WTC11 (cell line): Measurements from ENCODE around the gene CHRNG. TPM values are rescaled to one million over a fixed set of nuclear protein-coding genes. Genes with fewer than 3 reads are reported as not detected.

Experiments
- ATAC-seq: fragments of 200-7000 bp; cut with Tn5 transposase; 2 replicates; pipeline ENCODE4 v1.10.0; 2021; ENCODE audit warnings: mild to moderate bottlenecking, moderate library complexity
- CTCF ChIA-PET: fragments of 300-600 bp; sonication (Branson Sonifier 250); formaldehyde crosslinking; loops from one replicate; lab custom pipeline; 2021; ENCODE audit warnings: antibody characterized with exemption; lab: Charles Lee
- POLR2A ChIA-PET: fragments of 350-600 bp; sonication (Branson Sonifier 250); formaldehyde crosslinking; loops from one replicate; lab custom pipeline; 2021; ENCODE audit warnings: antibody characterized with exemption; lab: Charles Lee
- DNase-seq: peaks from one replicate; pipeline ENCODE4 v3.0.0; 2021; ENCODE audit warnings: low spot score
- H3K27ac Mint-ChIP-seq: 2 replicates; pipeline ENCODE4 v1.8.0; 2021; ENCODE audit warnings: mixed read lengths
- H3K27me3 Mint-ChIP-seq: 2 replicates; pipeline ENCODE4 v1.8.0; 2021; ENCODE audit warnings: low read depth, mild to moderate bottlenecking, moderate library complexity, mixed read lengths
- H3K36me3 Mint-ChIP-seq: 2 replicates; pipeline ENCODE4 v1.8.0; 2021; ENCODE audit warnings: mixed read lengths
- H3K4me1 Mint-ChIP-seq: 2 replicates; pipeline ENCODE4 v1.8.0; 2022; ENCODE audit warnings: mixed read lengths
- H3K4me3 Mint-ChIP-seq: 2 replicates; pipeline ENCODE4 v1.8.0; 2021; ENCODE audit warnings: mild to moderate bottlenecking, moderate library complexity, mixed read lengths
- H3K9me3 Mint-ChIP-seq: 2 replicates; pipeline ENCODE4 v1.8.0; 2021; ENCODE audit warnings: mixed read lengths
- ATF1 ChIP-seq: sonication (generic); formaldehyde crosslinking; IDR thresholded peaks from 2 replicates; pipeline ENCODE4 v1.8.1; 2023; ENCODE audit warnings: mild to moderate bottlenecking, moderate library complexity, missing genetic modification reagents
- CTCF ChIP-seq: fragments of 200-600 bp; IDR thresholded peaks from 2 replicates; pipeline ENCODE4 v1.8.0; 2022; ENCODE audit warnings: antibody characterized with exemption
- ERG ChIP-seq: fragments of 250-450 bp; sonication (Bioruptor Pico); IDR thresholded peaks from 2 replicates; pipeline ENCODE4 v1.8.0; 2021; ENCODE audit warnings: mild to moderate bottlenecking
- GRHL2 ChIP-seq: fragments of 250-450 bp; sonication (Bioruptor Pico); IDR thresholded peaks from 2 replicates; pipeline ENCODE4 v1.8.0; 2022; ENCODE audit warnings: mild to moderate bottlenecking, moderate library complexity; ENCODE audit not compliant: insufficient replicate concordance, severe bottlenecking
- IRF1 ChIP-seq: sonication (generic); formaldehyde crosslinking; IDR thresholded peaks from 2 replicates; pipeline ENCODE4 v1.8.0; 2023; ENCODE audit warnings: missing genetic modification reagents
- JAZF1 ChIP-seq: fragments of 250-450 bp; sonication (Bioruptor Pico); IDR thresholded peaks from 2 replicates; pipeline ENCODE4 v1.9.0; 2021; ENCODE audit warnings: moderate library complexity, mild to moderate bottlenecking, inconsistent platforms
- JUN ChIP-seq: sonication (generic); formaldehyde crosslinking; IDR thresholded peaks from 2 replicates; pipeline ENCODE4 v1.8.0; 2023; ENCODE audit warnings: mild to moderate bottlenecking, missing genetic modification reagents
- KAT7 ChIP-seq: sonication (generic); formaldehyde crosslinking; IDR thresholded peaks from 2 replicates; pipeline ENCODE4 v1.8.1; 2023; ENCODE audit warnings: missing genetic modification reagents, mild to moderate bottlenecking, borderline replicate concordance
- MAX ChIP-seq: sonication (generic); formaldehyde crosslinking; IDR thresholded peaks from 2 replicates; pipeline ENCODE4 v1.8.0; 2022; ENCODE audit warnings: mild to moderate bottlenecking, missing genetic modification reagents
- MXD4 ChIP-seq: fragments of 250-450 bp; sonication (Bioruptor Pico); IDR thresholded peaks from 2 replicates; pipeline ENCODE4 v1.8.0; 2021; ENCODE audit warnings: mild to moderate bottlenecking, moderate library complexity, borderline replicate concordance
- NFATC4 ChIP-seq: fragments of 250-450 bp; sonication (Bioruptor Pico); IDR thresholded peaks from 2 replicates; pipeline ENCODE4 v1.9.0; 2021; ENCODE audit warnings: mild to moderate bottlenecking
- NR1H2 ChIP-seq: sonication (generic); formaldehyde crosslinking; IDR thresholded peaks from 2 replicates; pipeline ENCODE4 v1.9.0; 2021; ENCODE audit warnings: mild to moderate bottlenecking, moderate library complexity, missing genetic modification reagents
- PRRX2 ChIP-seq: fragments of 250-450 bp; sonication (Bioruptor Pico); IDR thresholded peaks from 2 replicates; pipeline ENCODE4 v1.8.0; 2021; ENCODE audit warnings: mild to moderate bottlenecking
- SMAD3 ChIP-seq: sonication (generic); formaldehyde crosslinking; IDR thresholded peaks from 2 replicates; pipeline ENCODE4 v1.8.0; 2022; ENCODE audit warnings: missing genetic modification reagents, mild to moderate bottlenecking, borderline replicate concordance
- SOX15 ChIP-seq: fragments of 250-450 bp; sonication (Bioruptor Pico); IDR thresholded peaks from 2 replicates; pipeline ENCODE4 v1.9.0; 2021; ENCODE audit warnings: mild to moderate bottlenecking
- SP1 ChIP-seq: sonication (generic); formaldehyde crosslinking; conservative IDR thresholded peaks from 2 replicates; pipeline ENCODE4 v1.8.1; 2022; ENCODE audit warnings: missing genetic modification reagents
- STAT6 ChIP-seq: sonication (generic); formaldehyde crosslinking; conservative IDR thresholded peaks from 2 replicates; pipeline ENCODE4 v1.8.1; 2023; ENCODE audit warnings: mild to moderate bottlenecking, low read depth, missing genetic modification reagents, moderate library complexity
- ZNF219 ChIP-seq: sonication (generic); formaldehyde crosslinking; IDR thresholded peaks from 2 replicates; pipeline ENCODE4 v1.8.0; 2023; ENCODE audit warnings: missing genetic modification reagents, mild to moderate bottlenecking, borderline replicate concordance
- ZNF232 ChIP-seq: sonication (generic); formaldehyde crosslinking; IDR thresholded peaks from 2 replicates; pipeline ENCODE4 v1.8.0; 2022; ENCODE audit warnings: mild to moderate bottlenecking, missing genetic modification reagents
- ZNF317 ChIP-seq: sonication (generic); formaldehyde crosslinking; IDR thresholded peaks from 2 replicates; pipeline ENCODE4 v1.8.1; 2023; ENCODE audit warnings: low read depth, mild to moderate bottlenecking, moderate library complexity, missing genetic modification reagents, borderline replicate concordance
- ZSCAN18 ChIP-seq: fragments of 250-450 bp; sonication (Bioruptor Pico); IDR thresholded peaks from 2 replicates; pipeline ENCODE4 v2.1.2; 2022; ENCODE audit warnings: mild to moderate bottlenecking, moderate library complexity
- total RNA-seq: library from RNA; stranded (reverse); gene quantifications from 3 replicates; pipeline ENCODE4 v1.2.3, GENCODE V29; 2021
- TF ChIP-seq, protein P1 (sequence below): fragments of 250-450 bp; sonication (Bioruptor Pico); IDR thresholded peaks from 2 replicates; pipeline ENCODE4 v1.9.0; 2021; ENCODE audit warnings: moderate library complexity, mild to moderate bottlenecking, inconsistent platforms, borderline replicate concordance
- TF ChIP-seq, protein P2 (sequence below): sonication (generic); formaldehyde crosslinking; IDR thresholded peaks from 2 replicates; pipeline ENCODE4 v1.8.1; 2022; ENCODE audit warnings: mild to moderate bottlenecking, moderate library complexity, missing genetic modification reagents
- TF ChIP-seq, protein P3 (sequence below): sonication (generic); formaldehyde crosslinking; IDR thresholded peaks from 2 replicates; pipeline ENCODE4 v1.8.1; 2023; ENCODE audit warnings: mild to moderate bottlenecking, moderate library complexity, missing genetic modification reagents

Gene CHRNG
- total RNA-seq, 1 experiment from 2014 or later: 0.20 TPM

DNA sequence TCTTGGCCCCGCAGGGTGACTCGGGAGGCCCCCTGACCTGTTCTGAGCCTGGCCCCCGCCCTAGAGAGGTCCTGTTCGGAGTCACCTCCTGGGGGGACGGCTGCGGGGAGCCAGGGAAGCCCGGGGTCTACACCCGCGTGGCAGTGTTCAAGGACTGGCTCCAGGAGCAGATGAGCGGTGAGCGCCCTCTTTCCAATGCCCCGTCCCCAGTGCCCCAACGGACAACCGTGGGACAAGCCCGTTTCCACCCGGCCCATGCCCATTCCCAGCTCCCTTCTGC, 16.1 kb upstream of the CHRNG start (continued):
- TF ChIP-seq, protein P1, sequence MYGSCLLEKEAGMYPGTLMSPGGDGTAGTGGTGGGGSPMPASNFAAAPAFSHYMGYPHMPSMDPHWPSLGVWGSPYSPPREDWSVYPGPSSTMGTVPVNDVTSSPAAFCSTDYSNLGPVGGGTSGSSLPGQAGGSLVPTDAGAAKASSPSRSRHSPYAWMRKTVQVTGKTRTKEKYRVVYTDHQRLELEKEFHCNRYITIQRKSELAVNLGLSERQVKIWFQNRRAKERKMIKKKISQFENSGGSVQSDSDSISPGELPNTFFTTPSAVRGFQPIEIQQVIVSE (CRISPR knock-in tag): no peak
- TF ChIP-seq NFATC4 (CRISPR knock-in tag): no peak
- TF ChIP-seq MXD4: no peak
- no peak for TF ChIP-seq SP1
- no peak for TF ChIP-seq KAT7 (CRISPR knock-in tag)
- TF ChIP-seq ZNF317: no peak

GRCh38 chr2:232523682-232524597, 15.6 kb upstream of the CHRNG start:
- ChIA-PET CTCF (interaction anchor here (0.6 to 6.5 kb wide), 41 partner anchors 9 to 847 kb away, joined by 3 to 104 read pairs (median 4); partner anchors contain the start of genes ALPG, CHRNG, ECEL1 and EIF4E2), POLR2A (interaction anchor here (1.7 kb wide), 1 partner anchor 22 kb away, joined by 4 read pairs; no protein-coding TSS in a partner anchor)
- Mint-ChIP-seq H3K4me3 (peak overlapping the region; percentile 52), H3K9me3 (no peaks in the 10 kb centered on the region), H3K27me3 (peaks cover 52% of the 10 kb centered on the region), H3K36me3 (no peaks in the 10 kb centered on the region), H3K27ac (no peak overlapping the region), H3K4me1 (peaks cover 6% of the 10 kb centered on the region; the same call in 1 of the 2 replicates)
- ATAC-seq (peak; percentile 83), DNase-seq (peak; percentile 84)
- TF ChIP-seq ZNF219 (no peak), GRHL2 (CRISPR knock-in tag) (no peak), ZNF317 (no peak), ZSCAN18 (CRISPR knock-in tag) (no peak), IRF1 (no peak), JAZF1 (CRISPR knock-in tag) (no peak), ATF1 (CRISPR knock-in tag) (no peak), NR1H2 (no peak), ZNF232 (CRISPR knock-in tag) (no peak), STAT6 (CRISPR knock-in tag) (no peak), ERG (CRISPR knock-in tag) (no peak), CTCF (no peak), PRRX2 (CRISPR knock-in tag) (no peak), MAX (CRISPR knock-in tag) (0 out of 2 replicates have a peak, but pooled peaks have one; percentile 40), JUN (CRISPR knock-in tag) (no peak), SMAD3 (CRISPR knock-in tag) (no peak), SOX15 (no peak)
- TF ChIP-seq, protein P2, sequence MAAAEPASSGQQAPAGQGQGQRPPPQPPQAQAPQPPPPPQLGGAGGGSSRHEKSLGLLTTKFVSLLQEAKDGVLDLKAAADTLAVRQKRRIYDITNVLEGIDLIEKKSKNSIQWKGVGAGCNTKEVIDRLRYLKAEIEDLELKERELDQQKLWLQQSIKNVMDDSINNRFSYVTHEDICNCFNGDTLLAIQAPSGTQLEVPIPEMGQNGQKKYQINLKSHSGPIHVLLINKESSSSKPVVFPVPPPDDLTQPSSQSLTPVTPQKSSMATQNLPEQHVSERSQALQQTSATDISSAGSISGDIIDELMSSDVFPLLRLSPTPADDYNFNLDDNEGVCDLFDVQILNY (CRISPR knock-in tag): no peak
- TF ChIP-seq, protein P3, sequence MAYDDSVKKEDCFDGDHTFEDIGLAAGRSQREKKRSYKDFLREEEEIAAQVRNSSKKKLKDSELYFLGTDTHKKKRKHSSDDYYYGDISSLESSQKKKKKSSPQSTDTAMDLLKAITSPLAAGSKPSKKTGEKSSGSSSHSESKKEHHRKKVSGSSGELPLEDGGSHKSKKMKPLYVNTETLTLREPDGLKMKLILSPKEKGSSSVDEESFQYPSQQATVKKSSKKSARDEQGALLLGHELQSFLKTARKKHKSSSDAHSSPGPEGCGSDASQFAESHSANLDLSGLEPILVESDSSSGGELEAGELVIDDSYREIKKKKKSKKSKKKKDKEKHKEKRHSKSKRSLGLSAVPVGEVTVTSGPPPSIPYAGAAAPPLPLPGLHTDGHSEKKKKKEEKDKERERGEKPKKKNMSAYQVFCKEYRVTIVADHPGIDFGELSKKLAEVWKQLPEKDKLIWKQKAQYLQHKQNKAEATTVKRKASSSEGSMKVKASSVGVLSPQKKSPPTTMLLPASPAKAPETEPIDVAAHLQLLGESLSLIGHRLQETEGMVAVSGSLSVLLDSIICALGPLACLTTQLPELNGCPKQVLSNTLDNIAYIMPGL (CRISPR knock-in tag): peak; percentile 100
